IPS-20b (cell line): ENCODE data around the gene SMYD3.

ENCODE experiments used
- H3K27ac ChIP-seq: one replicate; pipeline ENCODE4 v1.5.1; 2013; ENCODE audit warnings: low read length
- H3K27me3 ChIP-seq: 2 replicates; pipeline ENCODE4 v1.6.1; 2013; ENCODE audit warnings: mild to moderate bottlenecking, low read length, inconsistent platforms; ENCODE audit not compliant: insufficient read depth
- H3K36me3 ChIP-seq: 2 replicates; pipeline ENCODE4 v1.6.1; 2013; ENCODE audit warnings: low read depth, mild to moderate bottlenecking, inconsistent platforms, low read length, moderate library complexity; ENCODE audit not compliant: insufficient read depth
- H3K4me1 ChIP-seq: 2 replicates; pipeline ENCODE4 v1.6.1; 2013; ENCODE audit warnings: mild to moderate bottlenecking, control low read depth, inconsistent platforms, low read length, moderate library complexity; ENCODE audit not compliant: insufficient read depth
- H3K4me3 ChIP-seq: 2 replicates; pipeline ENCODE4 v1.5.1; 2013; ENCODE audit warnings: mild to moderate bottlenecking, low read length, inconsistent platforms
- H3K9ac ChIP-seq: 2 replicates; pipeline ENCODE4 v1.6.1; 2013; ENCODE audit warnings: low read depth, mild to moderate bottlenecking, inconsistent platforms, low read length, moderate library complexity
- H3K9me3 ChIP-seq: 2 replicates; pipeline ENCODE4 v1.6.1; 2013; ENCODE audit warnings: mild to moderate bottlenecking, low read depth, low read length, inconsistent platforms; ENCODE audit not compliant: insufficient read depth

SMYD3 gene

GRCh38 chr1:245869847-245870246 lies 637.2 kb downstream of the SMYD3 start:
- H3K9ac ChIP-seq = no peak overlapping the region
- no peaks in the 10 kb centered on the region for H3K4me1 ChIP-seq
- no peak overlapping the region for H3K4me3 ChIP-seq
- H3K9me3 ChIP-seq = no peaks in the 10 kb centered on the region
- no peaks in the 10 kb centered on the region for H3K27me3 ChIP-seq
- no peaks in the 10 kb centered on the region for H3K36me3 ChIP-seq
- H3K27ac ChIP-seq = no peak overlapping the region

GRCh38 chr1:245867738-245868137 lies 639.3 kb downstream of the SMYD3 start:
- no peak overlapping the region for H3K9ac ChIP-seq
- H3K27me3 ChIP-seq = no peaks in the 10 kb centered on the region
- H3K9me3 ChIP-seq = no peaks in the 10 kb centered on the region
- no peaks in the 10 kb centered on the region for H3K4me1 ChIP-seq
- no peak overlapping the region for H3K27ac ChIP-seq
- H3K4me3 ChIP-seq = no peak overlapping the region
- H3K36me3 ChIP-seq = no peaks in the 10 kb centered on the region

GRCh38 chr1:245864872-245865271 lies 642.2 kb downstream of the SMYD3 start:
- Histone ChIP-seq H3K4me3 (no peak overlapping the region), H3K27me3 (no peaks in the 10 kb centered on the region), H3K27ac (no peak overlapping the region), H3K36me3 (no peaks in the 10 kb centered on the region), H3K9ac (no peak overlapping the region), H3K4me1 (no peaks in the 10 kb centered on the region), H3K9me3 (no peaks in the 10 kb centered on the region)

- H3K4me1 ChIP-seq = no peaks in the 10 kb centered on the region
- H3K9me3 ChIP-seq = no peaks in the 10 kb centered on the region
- no peak overlapping the region for H3K27ac ChIP-seq
- H3K27me3 ChIP-seq = no peaks in the 10 kb centered on the region
- no peak overlapping the region for H3K4me3 ChIP-seq
- H3K36me3 ChIP-seq = no peaks in the 10 kb centered on the region
- H3K9ac ChIP-seq = no peak overlapping the region
These were observed 643.4 kb downstream of the SMYD3 start for GRCh38 chr1:245863566-245864184.

- H3K4me3 ChIP-seq = no peak overlapping the region
- H3K9me3 ChIP-seq = no peaks in the 10 kb centered on the region
These were observed 644.1 kb downstream of the SMYD3 start for GRCh38 chr1:245862812-245863540.

GRCh38 chr1:245860657-245861544 lies 646.2 kb downstream of the SMYD3 start:
- Histone ChIP-seq H3K27ac (no peak overlapping the region), H3K4me3 (no peak overlapping the region)

More at GRCh38 chr1:245862812-245863540, 644.1 kb downstream of the SMYD3 start:
- H3K4me1 ChIP-seq = no peaks in the 10 kb centered on the region
- no peak overlapping the region for H3K27ac ChIP-seq
- H3K36me3 ChIP-seq = no peaks in the 10 kb centered on the region
- H3K9ac ChIP-seq = no peak overlapping the region
- no peaks in the 10 kb centered on the region for H3K27me3 ChIP-seq

GRCh38 chr1:245859493-245860114 lies 647.5 kb downstream of the SMYD3 start:
- Histone ChIP-seq H3K9me3 (no peaks in the 10 kb centered on the region), H3K36me3 (no peaks in the 10 kb centered on the region), H3K9ac (no peak overlapping the region), H3K27ac (no peak overlapping the region), H3K4me3 (no peak overlapping the region), H3K4me1 (peaks cover 11% of the 10 kb centered on the region), H3K27me3 (no peaks in the 10 kb centered on the region)

More at GRCh38 chr1:245860657-245861544, 646.2 kb downstream of the SMYD3 start:
- Histone ChIP-seq H3K9me3 (no peaks in the 10 kb centered on the region), H3K36me3 (no peaks in the 10 kb centered on the region), H3K27me3 (no peaks in the 10 kb centered on the region), H3K4me1 (0 out of 2 replicates have a peak, but pooled peaks cover 3% of the 10 kb centered on the region), H3K9ac (no peak overlapping the region)

GRCh38 chr1:245858722-245859492 lies 648.2 kb downstream of the SMYD3 start:
- Histone ChIP-seq H3K4me1 (peaks cover 11% of the 10 kb centered on the region), H3K27ac (no peak overlapping the region), H3K36me3 (no peaks in the 10 kb centered on the region), H3K9me3 (peaks cover 4% of the 10 kb centered on the region), H3K27me3 (no peaks in the 10 kb centered on the region), H3K9ac (no peak overlapping the region), H3K4me3 (no peak overlapping the region)

- Histone ChIP-seq H3K27ac (no peak overlapping the region), H3K4me1 (peaks cover 11% of the 10 kb centered on the region), H3K36me3 (no peaks in the 10 kb centered on the region)
These were observed 648.9 kb downstream of the SMYD3 start for GRCh38 chr1:245858022-245858721.

GRCh38 chr1:245856944-245857531 lies 650.0 kb downstream of the SMYD3 start:
- no peak overlapping the region for H3K4me3 ChIP-seq
- no peak overlapping the region for H3K9ac ChIP-seq
- H3K36me3 ChIP-seq = no peaks in the 10 kb centered on the region
- peaks cover 6% of the 10 kb centered on the region for H3K9me3 ChIP-seq
- peaks cover 11% of the 10 kb centered on the region for H3K4me1 ChIP-seq
- H3K27me3 ChIP-seq = no peaks in the 10 kb centered on the region
- no peak overlapping the region for H3K27ac ChIP-seq

More at GRCh38 chr1:245858022-245858721, 648.9 kb downstream of the SMYD3 start:
- peaks cover 6% of the 10 kb centered on the region for H3K9me3 ChIP-seq
- H3K4me3 ChIP-seq = no peak overlapping the region
- H3K27me3 ChIP-seq = no peaks in the 10 kb centered on the region
- no peak overlapping the region for H3K9ac ChIP-seq
